C4-2B (cell line): Measurements from ENCODE around the gene PROM1.

ENCODE experiments used
- H3K27ac ChIP-seq: fragments of 450-650 bp; 2 replicates; pipeline ENCODE4 v1.5.1; 2017
- CTCF ChIP-seq: fragments of 450-650 bp; conservative IDR thresholded peaks from 2 replicates; pipeline ENCODE4 v1.5.1; 2017; ENCODE audit warnings: mild to moderate bottlenecking
- ZFX ChIP-seq: fragments of 450-650 bp; IDR thresholded peaks from 2 replicates; pipeline ENCODE4 v1.6.1; 2017

PROM1 gene

GRCh38 chr4:16051132-16051531 is 32.7 kb downstream of the PROM1 start:
- TF ChIP-seq CTCF = no peak
- no peak for TF ChIP-seq ZFX
- H3K27ac ChIP-seq = no peak overlapping the region

DNA sequence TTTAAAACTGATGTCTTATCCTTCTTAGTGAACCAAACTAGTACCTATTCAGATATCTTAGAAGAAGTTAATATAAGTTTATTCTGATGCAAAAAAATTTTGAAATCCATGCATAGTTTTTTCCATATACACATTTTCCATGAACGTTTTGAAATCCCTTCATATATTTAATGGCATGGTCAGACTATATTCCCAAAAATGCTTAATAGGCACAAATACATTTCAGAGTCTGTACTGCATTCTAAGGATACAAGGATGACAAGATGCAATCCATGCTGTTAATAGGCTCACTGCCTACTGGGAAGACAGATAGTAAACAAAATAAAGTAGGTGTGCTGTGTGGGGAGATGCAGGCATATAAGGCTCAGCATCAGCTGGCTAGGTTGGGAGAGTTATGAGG is 33.2 kb downstream of the PROM1 start:
- TF ChIP-seq ZFX = no peak
- TF ChIP-seq CTCF = no peak
- H3K27ac ChIP-seq = no peak overlapping the region

GRCh38 chr4:16048619-16049419 is 35.0 kb downstream of the PROM1 start:
- TF ChIP-seq ZFX (no peak), CTCF (no peak)
- no peak overlapping the region for H3K27ac ChIP-seq

DNA sequence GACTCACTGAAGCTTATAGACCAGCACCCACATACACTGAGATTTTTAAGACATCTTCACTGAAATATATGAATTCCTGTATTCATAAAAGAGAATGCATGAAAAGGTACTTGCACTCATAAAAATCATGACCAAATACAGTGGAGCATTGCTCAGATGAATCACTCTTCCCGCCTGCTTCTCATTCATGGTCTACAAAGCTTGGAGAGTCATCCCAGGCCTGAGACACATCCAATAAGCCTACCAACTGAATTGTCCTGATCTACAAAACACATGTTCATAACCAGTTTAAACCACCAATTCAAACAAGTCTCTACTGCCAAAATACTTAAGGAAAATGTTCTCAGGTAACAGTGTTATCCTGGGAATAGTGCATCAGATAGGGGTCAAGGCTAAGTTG is 38.1 kb downstream of the PROM1 start:
- TF ChIP-seq ZFX = no peak
- TF ChIP-seq CTCF = no peak
- H3K27ac ChIP-seq = no peak overlapping the region

- TF ChIP-seq CTCF = no peak
- no peak for TF ChIP-seq ZFX
- H3K27ac ChIP-seq = peak overlapping the region; percentile 62
Observed at GRCh38 chr4:16043642-16044498, 40.0 kb downstream of the PROM1 start.

GRCh38 chr4:16039139-16039538 is 44.7 kb downstream of the PROM1 start:
- no peak for TF ChIP-seq CTCF
- no peak for TF ChIP-seq ZFX
- H3K27ac ChIP-seq = no peak overlapping the region

GRCh38 chr4:16037901-16038300 is 45.9 kb downstream of the PROM1 start:
- no peak overlapping the region for H3K27ac ChIP-seq
- TF ChIP-seq CTCF (no peak), ZFX (no peak)
